Measurements from ENCODE around the gene CFDP1. TPM values are rescaled to one million over a fixed set of nuclear protein-coding genes. Genes with fewer than 3 reads are reported as not detected.
A peak's percentile ranks its signal among the peaks of the same experiment; 100 is the strongest.

CFDP1 gene
- polyA plus RNA-seq, 1 donor (not counting 4 experiments of a cell fraction or from before 2014, with no cell fraction given), result 42.1 TPM

DNA sequence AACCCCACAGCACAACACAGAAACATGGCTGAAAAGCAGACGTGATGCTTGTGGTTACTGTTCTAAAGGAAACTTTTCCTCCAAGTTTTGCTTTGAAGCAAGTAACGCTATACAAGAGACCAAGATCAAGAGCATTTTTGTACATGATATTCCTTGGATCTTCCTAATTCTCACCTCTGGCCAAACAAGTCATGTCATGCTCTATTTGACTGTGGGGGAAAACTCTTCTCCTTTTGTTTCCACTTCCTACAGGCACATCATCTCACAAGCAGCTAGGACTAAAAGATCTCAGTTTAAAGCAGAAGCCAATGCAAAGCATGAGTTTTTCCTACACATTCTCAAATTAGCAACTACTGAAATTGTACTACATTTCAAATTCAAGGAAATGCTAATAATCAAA lies 50.7 kb downstream of the CFDP1 start:
- Histone ChIP-seq H2AFZ (ENCODE audit: control insufficient read depth, low read length) (peak overlapping the region; percentile 8), H3K27me3 (ENCODE audit: control insufficient read depth, extremely low read depth, insufficient read depth, low read length) (no peaks in the 10 kb centered on the region), H3K9ac (ENCODE audit: control insufficient read depth, extremely low read depth, insufficient read depth, low read length) (peak overlapping the region; percentile 16), H3K4me2 (ENCODE audit: control insufficient read depth, extremely low read depth, insufficient read depth, low read depth, low read length) (peak overlapping the region; percentile 70), H3K9me3 (ENCODE audit: control insufficient read depth, low read depth, low read length) (no peaks in the 10 kb centered on the region), H3K4me3 (ENCODE audit: control insufficient read depth in 2 of 3, extremely low read depth in 1 of 3, insufficient read depth in 2 of 3, low read depth in 1 of 3, low read length in 3 of 3) (peak overlapping the region in 1 of 3 experiments; percentile 12), H3K27ac (ENCODE audit: control insufficient read depth, insufficient read depth, low read length) (peak overlapping the region; percentile 65), H3K79me2 (ENCODE audit: control insufficient read depth, insufficient read depth, low read length) (no peaks in the 10 kb centered on the region), H3K36me3 (ENCODE audit: control insufficient read depth in 2 of 2, extremely low read depth in 1 of 2, insufficient read depth in 2 of 2, low read length in 2 of 2) (no peaks in the 10 kb centered on the region), H3K9me1 (ENCODE audit: control insufficient read depth, extremely low read depth, insufficient read depth, low read length) (no peaks in the 10 kb centered on the region), H4K20me1 (ENCODE audit: control insufficient read depth, extremely low read depth, insufficient read depth, low read length) (no peaks in the 10 kb centered on the region), H3K4me1 (ENCODE audit: control insufficient read depth, extremely low read depth, insufficient read depth, low read length) (peaks cover 46% of the 10 kb centered on the region)
- peak; percentile 85 for FAIRE-seq
- DNase-seq (ENCODE audit: low read depth, low spot score), result no peak
- TF ChIP-seq, protein P1, sequence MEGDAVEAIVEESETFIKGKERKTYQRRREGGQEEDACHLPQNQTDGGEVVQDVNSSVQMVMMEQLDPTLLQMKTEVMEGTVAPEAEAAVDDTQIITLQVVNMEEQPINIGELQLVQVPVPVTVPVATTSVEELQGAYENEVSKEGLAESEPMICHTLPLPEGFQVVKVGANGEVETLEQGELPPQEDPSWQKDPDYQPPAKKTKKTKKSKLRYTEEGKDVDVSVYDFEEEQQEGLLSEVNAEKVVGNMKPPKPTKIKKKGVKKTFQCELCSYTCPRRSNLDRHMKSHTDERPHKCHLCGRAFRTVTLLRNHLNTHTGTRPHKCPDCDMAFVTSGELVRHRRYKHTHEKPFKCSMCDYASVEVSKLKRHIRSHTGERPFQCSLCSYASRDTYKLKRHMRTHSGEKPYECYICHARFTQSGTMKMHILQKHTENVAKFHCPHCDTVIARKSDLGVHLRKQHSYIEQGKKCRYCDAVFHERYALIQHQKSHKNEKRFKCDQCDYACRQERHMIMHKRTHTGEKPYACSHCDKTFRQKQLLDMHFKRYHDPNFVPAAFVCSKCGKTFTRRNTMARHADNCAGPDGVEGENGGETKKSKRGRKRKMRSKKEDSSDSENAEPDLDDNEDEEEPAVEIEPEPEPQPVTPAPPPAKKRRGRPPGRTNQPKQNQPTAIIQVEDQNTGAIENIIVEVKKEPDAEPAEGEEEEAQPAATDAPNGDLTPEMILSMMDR (optimal IDR thresholded peaks at IDR 0.05 in 1 of 3, IDR thresholded peaks at IDR 0.05 in 1 of 3, conservative IDR thresholded peaks at IDR 0.05 in 1 of 3; ENCODE audit: extremely low read depth in 1 of 3, insufficient read depth in 2 of 3, low read length in 3 of 3), result no peak
- TF ChIP-seq EZH2 (IDR thresholded peaks at IDR 0.05; ENCODE audit: low read length), result no peak
- dilution Hi-C loops (cut with MboI; ENCODE audit: extremely low pct_ligation_motif_present, low sequenced_read_pairs), result loop anchor here (25.0 kb wide), 1 partner anchor 145 kb away; no protein-coding TSS in a partner anchor

DNA sequence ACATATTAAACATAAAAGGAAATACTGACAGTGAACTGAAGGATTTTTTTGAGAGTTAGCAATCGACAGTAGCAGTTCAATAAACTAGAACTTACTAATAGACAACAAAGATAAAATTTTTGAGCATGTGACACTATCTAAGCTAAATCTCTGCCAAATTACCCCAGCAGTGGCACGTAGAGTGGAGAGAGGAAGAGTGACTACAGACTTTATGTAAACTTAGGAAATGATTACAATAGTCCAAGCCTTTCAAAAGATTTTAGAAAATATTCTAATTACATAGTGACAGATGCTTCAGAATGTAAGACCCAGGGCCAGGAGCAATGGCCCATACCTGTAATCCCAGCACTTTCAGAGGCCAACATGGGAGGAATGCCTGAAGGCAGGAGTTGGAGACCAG lies 52.4 kb downstream of the CFDP1 start:
- Histone ChIP-seq H3K27ac (ENCODE audit: control insufficient read depth, insufficient read depth, low read length) (peak overlapping the region; percentile 40), H3K4me1 (ENCODE audit: control insufficient read depth, extremely low read depth, insufficient read depth, low read length) (peaks cover 63% of the 10 kb centered on the region), H3K36me3 (ENCODE audit: control insufficient read depth in 2 of 2, extremely low read depth in 1 of 2, insufficient read depth in 2 of 2, low read length in 2 of 2) (no peaks in the 10 kb centered on the region), H2AFZ (ENCODE audit: control insufficient read depth, low read length) (no peak overlapping the region), H3K27me3 (ENCODE audit: control insufficient read depth, extremely low read depth, insufficient read depth, low read length) (no peaks in the 10 kb centered on the region), H3K4me3 (ENCODE audit: control insufficient read depth in 2 of 3, extremely low read depth in 1 of 3, insufficient read depth in 2 of 3, low read depth in 1 of 3, low read length in 3 of 3) (no peak overlapping the region), H4K20me1 (ENCODE audit: control insufficient read depth, extremely low read depth, insufficient read depth, low read length) (no peaks in the 10 kb centered on the region), H3K9ac (ENCODE audit: control insufficient read depth, extremely low read depth, insufficient read depth, low read length) (no peak overlapping the region), H3K4me2 (ENCODE audit: control insufficient read depth, extremely low read depth, insufficient read depth, low read depth, low read length) (no peak overlapping the region), H3K79me2 (ENCODE audit: control insufficient read depth, insufficient read depth, low read length) (no peaks in the 10 kb centered on the region), H3K9me1 (ENCODE audit: control insufficient read depth, extremely low read depth, insufficient read depth, low read length) (no peaks in the 10 kb centered on the region), H3K9me3 (ENCODE audit: control insufficient read depth, low read depth, low read length) (no peaks in the 10 kb centered on the region)
- FAIRE-seq (no peak), DNase-seq (ENCODE audit: low read depth, low spot score) (no peak)
- no peak for TF ChIP-seq EZH2 (IDR thresholded peaks at IDR 0.05; ENCODE audit: low read length)
- TF ChIP-seq, protein P1 (optimal IDR thresholded peaks at IDR 0.05 in 1 of 3, IDR thresholded peaks at IDR 0.05 in 1 of 3, conservative IDR thresholded peaks at IDR 0.05 in 1 of 3; ENCODE audit: extremely low read depth in 1 of 3, insufficient read depth in 2 of 3, low read length in 3 of 3), result no peak
- dilution Hi-C loops (cut with MboI; ENCODE audit: extremely low pct_ligation_motif_present, low sequenced_read_pairs), result loop anchor here (25.0 kb wide), 1 partner anchor 144 kb away; no protein-coding TSS in a partner anchor

All from keratinocyte (primary cell).